HuH-7 (cell line): ENCODE data around the gene NAGPA.

ENCODE experiments used
- DNase-seq: peaks from one replicate; pipeline ENCODE4 v3.0.0; 2011; ENCODE audit warnings: low spot score

NAGPA gene

GRCh38 chr16:5027575-5028235 is 6.0 kb downstream of the NAGPA start:
- DNase-seq: no peak

GRCh38 chr16:5027086-5027485 is 6.6 kb downstream of the NAGPA start:
- DNase-seq: no peak

GRCh38 chr16:5026664-5027063 is 7.1 kb downstream of the NAGPA start:
- no peak for DNase-seq

GRCh38 chr16:5025171-5025632 is 8.5 kb downstream of the NAGPA start:
- no peak for DNase-seq

GRCh38 chr16:5024632-5025031 is 9.1 kb downstream of the NAGPA start:
- DNase-seq: no peak

GRCh38 chr16:5022521-5022920 is 11.2 kb downstream of the NAGPA start:
- no peak for DNase-seq

GRCh38 chr16:5020551-5020950 is 13.2 kb downstream of the NAGPA start:
- DNase-seq: no peak

- no peak for DNase-seq
Observed at GRCh38 chr16:5019775-5020174, 14.0 kb downstream of the NAGPA start.

- no peak for DNase-seq
Observed at GRCh38 chr16:5018793-5019192, 14.9 kb downstream of the NAGPA start.

GRCh38 chr16:5017678-5017969 is 16.1 kb downstream of the NAGPA start:
- DNase-seq: no peak

- DNase-seq: no peak
Observed at GRCh38 chr16:5016967-5017677, 16.6 kb downstream of the NAGPA start.

- DNase-seq: no peak
Observed at GRCh38 chr16:5015887-5016286, 17.8 kb downstream of the NAGPA start.

GRCh38 chr16:5015351-5015750 is 18.4 kb downstream of the NAGPA start:
- no peak for DNase-seq

- no peak for DNase-seq
Observed at GRCh38 chr16:5012887-5013286, 20.8 kb downstream of the NAGPA start.

- no peak for DNase-seq
Observed at GRCh38 chr16:5011637-5012036, 22.1 kb downstream of the NAGPA start.

GRCh38 chr16:5010576-5011329 is 23.0 kb downstream of the NAGPA start:
- DNase-seq: peak; percentile 41

GRCh38 chr16:5008311-5008731 is 25.4 kb downstream of the NAGPA start:
- no peak for DNase-seq

- no peak for DNase-seq
Observed at GRCh38 chr16:5007256-5007655, 26.5 kb downstream of the NAGPA start.

GRCh38 chr16:5006348-5007193 is 27.2 kb downstream of the NAGPA start:
- DNase-seq: no peak

- no peak for DNase-seq
Observed at GRCh38 chr16:5005916-5006315, 27.8 kb downstream of the NAGPA start.

- no peak for DNase-seq
Observed at GRCh38 chr16:5004311-5004710, 29.4 kb downstream of the NAGPA start.

GRCh38 chr16:5003828-5004227 is 29.9 kb downstream of the NAGPA start:
- no peak for DNase-seq
